HEK293 (cell line): ENCODE data around the gene TMEM121B.

Source experiments
- CTCF ChIA-PET: fragments of 350-600 bp; formaldehyde crosslinking; extraction: SDS; loops from one replicate; lab custom pipeline; 2021; ENCODE audit warnings: antibody characterized with exemption; lab: Yijun Ruan, JAX
- POLR2A ChIA-PET: fragments of 300-600 bp; formaldehyde crosslinking; extraction: SDS; loops from one replicate; lab custom pipeline; 2020; ENCODE audit warnings: antibody characterized with exemption, inconsistent platforms; lab: Yijun Ruan, JAX
- H3K27ac ChIP-seq: fragments of 200-500 bp; sonication (Bioruptor generic); 2 replicates; pipeline ENCODE4 v1.5.1; 2014; ENCODE audit warnings: low read depth, low read length, control low read depth, inconsistent platforms; ENCODE audit errors: extremely low read depth
- H3K36me3 ChIP-seq, 2 experiments: fragments of 200-500 bp in 1 of 2; sonication (Bioruptor generic) in 1 of 2; 1 replicate in 1 of 2; 2 replicates in 1 of 2; pipeline ENCODE4 v1.5.1; 2014 to 2017; ENCODE audit warnings: inconsistent platforms in 2 of 2, low read length in 2 of 2; ENCODE audit not compliant: control insufficient read depth in 2 of 2, insufficient read depth in 1 of 2
- H3K4me1 ChIP-seq: fragments of 200-500 bp; sonication (Bioruptor generic); 2 replicates; pipeline ENCODE4 v1.5.1; 2014; ENCODE audit warnings: mild to moderate bottlenecking, low read length, inconsistent platforms; ENCODE audit not compliant: control insufficient read depth, insufficient read depth
- H3K4me3 ChIP-seq: 2 replicates; pipeline ENCODE4 v1.5.1; 2011; ENCODE audit warnings: low read depth, mild to moderate bottlenecking, control low read depth, low read length, moderate library complexity
- H3K9me3 ChIP-seq: fragments of 200-500 bp; sonication (Bioruptor generic); 2 replicates; pipeline ENCODE4 v1.5.1; 2014; ENCODE audit warnings: low read depth, low read length, inconsistent platforms; ENCODE audit not compliant: control insufficient read depth, insufficient read depth
- HOXD13 ChIP-seq: sonication (generic); formaldehyde crosslinking; IDR thresholded peaks from 2 replicates; pipeline ENCODE4 v1.8.0; 2022; ENCODE audit warnings: missing genetic modification reagents, borderline replicate concordance
- KLF17 ChIP-seq: fragments of 450-650 bp; formaldehyde crosslinking; IDR thresholded peaks from 2 replicates; pipeline ENCODE4 v1.5.1; 2016; ENCODE audit warnings: missing biosample characterization, missing genetic modification characterization
- SP3 ChIP-seq: fragments of 450-650 bp; formaldehyde crosslinking; IDR thresholded peaks from 2 replicates; pipeline ENCODE4 v1.5.1; 2016; ENCODE audit warnings: missing biosample characterization, missing genetic modification characterization
- ZBTB21 ChIP-seq: fragments of 450-650 bp; formaldehyde crosslinking; IDR thresholded peaks from 2 replicates; pipeline ENCODE4 v1.5.1; 2017; ENCODE audit warnings: missing biosample characterization, missing genetic modification characterization
- ZBTB6 ChIP-seq: fragments of 450-650 bp; formaldehyde crosslinking; IDR thresholded peaks from 2 replicates; pipeline ENCODE4 v1.5.1; 2017; ENCODE audit warnings: missing biosample characterization, missing genetic modification characterization
- ZFP37 ChIP-seq: fragments of 450-650 bp; formaldehyde crosslinking; IDR thresholded peaks from 2 replicates; pipeline ENCODE4 v1.5.1; 2016; ENCODE audit warnings: missing biosample characterization, missing genetic modification characterization
- ZNF202 ChIP-seq: fragments of 450-650 bp; formaldehyde crosslinking; IDR thresholded peaks from 2 replicates; pipeline ENCODE4 v1.5.1; 2016; ENCODE audit warnings: missing biosample characterization, missing genetic modification characterization, borderline replicate concordance
- ZNF211 ChIP-seq: fragments of 450-650 bp; formaldehyde crosslinking; IDR thresholded peaks from 2 replicates; pipeline ENCODE4 v1.5.1; 2016; ENCODE audit warnings: low read depth, missing biosample characterization, missing genetic modification characterization
- ZNF280D ChIP-seq: fragments of 450-650 bp; formaldehyde crosslinking; IDR thresholded peaks from 2 replicates; pipeline ENCODE4 v1.5.1; 2016; ENCODE audit warnings: missing biosample characterization, missing genetic modification characterization
- ZNF473 ChIP-seq: fragments of 450-650 bp; formaldehyde crosslinking; IDR thresholded peaks from 2 replicates; pipeline ENCODE4 v1.5.1; 2017; ENCODE audit warnings: missing biosample characterization, missing genetic modification characterization
- ZNF514 ChIP-seq: fragments of 450-650 bp; formaldehyde crosslinking; IDR thresholded peaks from 2 replicates; pipeline ENCODE4 v1.5.1; 2016; ENCODE audit warnings: missing biosample characterization, missing genetic modification characterization
- ZNF521 ChIP-seq: fragments of 450-650 bp; formaldehyde crosslinking; IDR thresholded peaks from 2 replicates; pipeline ENCODE4 v1.5.1; 2017; ENCODE audit warnings: missing biosample characterization, mild to moderate bottlenecking, missing genetic modification characterization
- ZNF560 ChIP-seq: fragments of 450-650 bp; formaldehyde crosslinking; IDR thresholded peaks from 2 replicates; pipeline ENCODE4 v1.5.1; 2017; ENCODE audit warnings: missing biosample characterization, missing genetic modification characterization, borderline replicate concordance
- ZNF776 ChIP-seq: fragments of 450-650 bp; formaldehyde crosslinking; IDR thresholded peaks from 2 replicates; pipeline ENCODE4 v1.5.0; 2017; ENCODE audit warnings: missing biosample characterization, missing genetic modification characterization, borderline replicate concordance
- ZSCAN18 ChIP-seq: fragments of 450-650 bp; formaldehyde crosslinking; IDR thresholded peaks from 2 replicates; pipeline ENCODE4 v1.5.1; 2016; ENCODE audit warnings: missing biosample characterization, missing genetic modification characterization

The TMEM121B gene

GRCh38 chr22:17109976-17110375 is 11.2 kb downstream of the TMEM121B start:
- H3K27ac ChIP-seq, result no peak overlapping the region
- H3K9me3 ChIP-seq, result no peaks in the 10 kb centered on the region
- CTCF ChIA-PET, result no interaction called here
- TF ChIP-seq ZBTB6 (no peak), ZNF202 (no peak), ZNF521 (tag by site-specific recombination) (no peak), KLF17 (tag by site-specific recombination) (no peak)
- TF ChIP-seq, all 188 proteins: peak for 0
- H3K4me3 ChIP-seq, result no peak overlapping the region
- POLR2A ChIA-PET, result interaction anchor here (1.1 kb wide), 1 partner anchor 62 kb away, joined by 6 read pairs; no protein-coding TSS in a partner anchor
- peaks cover 0 to 50% of the 10 kb centered on the region in 2 experiments; a peak in 2 of 3 replicates for H3K36me3 ChIP-seq
- no peaks in the 10 kb centered on the region for H3K4me1 ChIP-seq

- Histone ChIP-seq H3K36me3 (peaks cover 0 to 57% of the 10 kb centered on the region in 2 experiments; a peak in 2 of 3 replicates), H3K4me3 (no peak overlapping the region), H3K27ac (no peak overlapping the region), H3K9me3 (no peaks in the 10 kb centered on the region), H3K4me1 (no peaks in the 10 kb centered on the region)
- CTCF ChIA-PET, result interaction anchor here (0.9 kb wide), 1 partner anchor 14 kb away, joined by 6 read pairs; no protein-coding TSS in a partner anchor
- POLR2A ChIA-PET, result no interaction called here
- TF ChIP-seq ZNF280D (tag by site-specific recombination), result no peak
- TF ChIP-seq ZNF473 (tag by site-specific recombination), result no peak
- no peak for TF ChIP-seq ZSCAN18
- no peak for TF ChIP-seq ZNF514 (tag by site-specific recombination)
- TF ChIP-seq ZNF776 (tag by site-specific recombination), result no peak
- TF ChIP-seq ZBTB21 (tag by site-specific recombination), result no peak
- TF ChIP-seq ZNF560, result no peak
- no peak for TF ChIP-seq HOXD13
- no peak for TF ChIP-seq ZFP37 (tag by site-specific recombination)
- TF ChIP-seq ZNF211, result no peak
- TF ChIP-seq SP3 (tag by site-specific recombination), result no peak
Observed at GRCh38 chr22:17109113-17109865, 11.9 kb downstream of the TMEM121B start.
